Kidney (tissue), 14 donors: ENCODE data around the gene RGSL1. TPM values are rescaled to one million over a fixed set of nuclear protein-coding genes. Genes with fewer than 3 reads are reported as not detected.

ENCODE experiments used
- DNase-seq, 5 donors: peaks; one replicate each; pipeline ENCODE4 v3.0.0-alpha.2; 2013 to 2020
- FAIRE-seq: peaks from 2 replicates; lab custom pipeline; 2012; peaks lifted over from hg19 to GRCh38; lab: Jason Lieb, UNC
- H3K27ac ChIP-seq, 2 donors: one replicate each; pipeline ENCODE4 v1.7.0; 2013; ENCODE audit warnings: low read depth in 2 of 2, low read length in 2 of 2, inconsistent platforms in 1 of 2
- H3K27me3 ChIP-seq: one replicate; pipeline ENCODE4 v1.7.1; 2013; ENCODE audit warnings: low read length, inconsistent platforms; ENCODE audit not compliant: control insufficient read depth, insufficient read depth
- H3K36me3 ChIP-seq, 3 donors: one replicate each; pipeline versions ENCODE4 v1.7.0 to v1.7.1; 2013; ENCODE audit warnings: low read length in 3 of 3, control low read depth in 1 of 3, inconsistent platforms in 1 of 3; ENCODE audit not compliant: insufficient read depth in 3 of 3, control insufficient read depth in 2 of 3
- H3K4me1 ChIP-seq, 3 donors: one replicate each; pipeline versions ENCODE4 v1.7.0 to v1.7.1; 2013; ENCODE audit warnings: low read length in 3 of 3, inconsistent platforms in 1 of 3, low read depth in 1 of 3; ENCODE audit not compliant: control insufficient read depth in 2 of 3, insufficient read depth in 2 of 3
- H3K4me3 ChIP-seq, 3 donors: one replicate each; pipeline versions ENCODE4 v1.7.0 to v1.8.1; 2013; ENCODE audit warnings: low read length in 3 of 3, control low read depth in 1 of 3, inconsistent platforms in 1 of 3
- H3K9ac ChIP-seq, 3 donors: one replicate each; pipeline versions ENCODE4 v1.7.0 to v1.7.1; 2013; ENCODE audit warnings: low read length in 3 of 3, control low read depth in 1 of 3, inconsistent platforms in 1 of 3
- H3K9me3 ChIP-seq, 3 donors: one replicate each; pipeline versions ENCODE4 v1.7.0 to v1.7.1; 2013; ENCODE audit warnings: low read length in 3 of 3, control low read depth in 1 of 3, inconsistent platforms in 1 of 3; ENCODE audit not compliant: control insufficient read depth in 2 of 3, insufficient read depth in 1 of 3
- CTCF ChIP-seq: IDR thresholded peaks from 3 replicates; pipeline ENCODE4 v1.5.1; 2012; ENCODE audit warnings: mild to moderate bottlenecking, moderate library complexity, borderline replicate concordance; ENCODE audit not compliant: insufficient read depth; ENCODE audit errors: extremely low read depth
- intact Hi-C: fragments of 100-400 bp; cut with DNase I; formaldehyde crosslinking; loops from one replicate; pipeline ENCODE4 v1.11.1; 2022
- polyA plus RNA-seq: library from polyadenylated mRNA; stranded (reverse); fragments of 350-450 nt; fragmentation: Illumina TruSeq; extraction: RNeasy Lipid Tissue Mini Kit (QIAGEN cat#74804); gene quantifications from one replicate; pipeline ENCODE4 v1.2.3, GENCODE V29; 2014; ENCODE audit warnings: low read depth, low replicate concordance; ENCODE audit not compliant: insufficient read depth
- total RNA-seq: library from RNA; stranded (reverse); fragmentation: NEBNext Ultra II Directional; extraction: Animal tissue kit (Norgen Biotek cat#: 25700); gene quantifications from one replicate; pipeline ENCODE4 v1.2.1, GENCODE V29; 2021
- donor health status: control.
- donor health status: control.
- donor health status: control.
- donor health status: control.
- donor health status: control.
- donor health status: DM: yes; HTN: yes; CAD: no.
- donor health status: Normal renal cell carcinoma (clear cell type).

RGSL1 gene
- total and polyA plus RNA-seq, 2 donors from 2014 or later, result not detected

DNA sequence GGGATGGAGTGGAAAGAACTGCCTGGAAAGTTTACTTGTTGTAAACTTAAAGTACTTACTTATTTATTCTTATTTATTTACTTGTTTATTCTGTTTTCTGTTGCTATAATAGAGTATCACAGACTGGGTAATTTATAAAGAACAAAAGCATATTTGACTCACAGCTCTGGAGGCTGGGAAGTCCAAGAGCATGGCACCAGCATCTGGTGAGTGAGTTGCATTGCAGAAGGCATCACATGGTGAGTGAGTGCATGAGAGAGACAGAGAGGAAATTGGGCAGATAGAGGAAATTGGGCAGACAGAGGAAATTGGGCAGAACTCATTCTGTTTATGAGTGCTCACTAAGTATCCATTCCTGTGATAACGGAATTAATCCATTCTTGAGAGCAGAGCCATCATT, 11.6 kb upstream of the RGSL1 start:
- intact Hi-C loops, result no loop called here
- no peak for TF ChIP-seq CTCF
- Histone ChIP-seq H3K9ac (no peak overlapping the region), H3K36me3 (no peaks in the 10 kb centered on the region), H3K4me3 (no peak overlapping the region), H3K27me3 (no peaks in the 10 kb centered on the region), H3K9me3 (no peaks in the 10 kb centered on the region), H3K27ac (no peak overlapping the region), H3K4me1 (no peaks in the 10 kb centered on the region)
- FAIRE-seq (no peak), DNase-seq (no peak)

- no peak for FAIRE-seq
- Histone ChIP-seq H3K9ac (no peak overlapping the region), H3K4me1 (no peaks in the 10 kb centered on the region), H3K36me3 (no peaks in the 10 kb centered on the region), H3K27me3 (no peaks in the 10 kb centered on the region), H3K9me3 (no peaks in the 10 kb centered on the region), H3K27ac (no peak overlapping the region), H3K4me3 (no peak overlapping the region)
- intact Hi-C loops, result no loop called here
- TF ChIP-seq CTCF, result no peak
- DNase-seq, result no peak
Observed at GRCh38 chr1:182441719-182442118, 8.2 kb upstream of the RGSL1 start.

DNA sequence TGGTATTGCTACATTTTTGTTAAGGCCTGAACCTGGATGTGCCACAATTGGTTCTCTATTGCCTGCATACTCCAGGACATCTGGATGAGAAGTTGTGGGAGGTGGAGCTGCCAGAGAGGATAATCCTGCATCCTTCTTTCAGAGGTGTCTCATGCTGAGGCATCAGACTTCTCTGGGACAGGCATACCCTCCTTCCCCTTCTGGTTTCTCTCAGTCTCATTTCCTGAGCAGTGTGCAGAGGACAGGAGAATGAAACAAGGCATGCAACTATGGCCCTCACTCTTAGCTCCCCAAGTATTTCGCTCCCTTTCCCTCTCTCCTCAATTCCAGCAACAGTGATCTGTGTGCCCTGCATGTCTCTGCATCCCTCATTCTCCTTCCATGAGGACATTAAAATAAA, 7.6 kb upstream of the RGSL1 start:
- Histone ChIP-seq H3K36me3 (no peaks in the 10 kb centered on the region), H3K9ac (no peak overlapping the region), H3K27ac (no peak overlapping the region), H3K4me3 (no peak overlapping the region), H3K27me3 (no peaks in the 10 kb centered on the region), H3K9me3 (no peaks in the 10 kb centered on the region), H3K4me1 (no peaks in the 10 kb centered on the region)
- FAIRE-seq, result no peak
- TF ChIP-seq CTCF, result no peak
- no peak for DNase-seq
- intact Hi-C loops, result no loop called here

- DNase-seq (no peak), FAIRE-seq (no peak)
- H3K4me3 ChIP-seq, result no peak overlapping the region
- intact Hi-C loops, result no loop called here
- TF ChIP-seq CTCF, result no peak
- no peaks in the 10 kb centered on the region for H3K36me3 ChIP-seq
- no peaks in the 10 kb centered on the region for H3K27me3 ChIP-seq
- no peaks in the 10 kb centered on the region for H3K9me3 ChIP-seq
- H3K4me1 ChIP-seq, result no peaks in the 10 kb centered on the region
- no peak overlapping the region for H3K27ac ChIP-seq
- no peak overlapping the region for H3K9ac ChIP-seq
Observed at GRCh38 chr1:182444497-182444896, 5.4 kb upstream of the RGSL1 start.
